Stomach smooth muscle (tissue), 2 donors: Measurements from ENCODE around the gene GBGT1.
A peak's percentile ranks its signal among the peaks of the same experiment; 100 is the strongest.

Experiments used
- H3K27ac ChIP-seq: one replicate; pipeline ENCODE4 v1.7.0; 2013; ENCODE audit warnings: mild to moderate bottlenecking, low read length, inconsistent platforms
- H3K27me3 ChIP-seq, 2 donors: one replicate each; pipeline ENCODE4 v1.7.0; 2013; ENCODE audit warnings: low read length in 2 of 2; ENCODE audit not compliant: insufficient read depth in 2 of 2, control insufficient read depth in 1 of 2
- H3K36me3 ChIP-seq, 2 donors: one replicate each; pipeline ENCODE4 v1.7.0; 2013; ENCODE audit warnings: low read length in 2 of 2; ENCODE audit not compliant: control insufficient read depth in 2 of 2, insufficient read depth in 2 of 2
- H3K4me1 ChIP-seq: one replicate; pipeline ENCODE4 v1.7.0; 2013; ENCODE audit warnings: low read length; ENCODE audit not compliant: control insufficient read depth, insufficient read depth
- H3K4me3 ChIP-seq, 2 donors: one replicate each; pipeline ENCODE4 v1.7.0; 2013; ENCODE audit warnings: low read length in 2 of 2
- H3K9ac ChIP-seq, 2 donors: one replicate each; pipeline ENCODE4 v1.7.0; 2013; ENCODE audit warnings: low read length in 2 of 2, mild to moderate bottlenecking in 1 of 2
- H3K9me3 ChIP-seq, 2 donors: one replicate each; pipeline ENCODE4 v1.7.0; 2013; ENCODE audit warnings: low read length in 2 of 2; ENCODE audit not compliant: control insufficient read depth in 2 of 2
- donor health status: healthy.
- donor health status: Pancreatic carcinoma.

Gene GBGT1

GRCh38 chr9:133131506-133131905 lies 32.2 kb downstream of the GBGT1 start:
- Histone ChIP-seq H3K27ac (no peak overlapping the region), H3K4me1 (peaks cover 60% of the 10 kb centered on the region), H3K9ac (no peak overlapping the region), H3K36me3 (no peaks in the 10 kb centered on the region), H3K27me3 (no peaks in the 10 kb centered on the region), H3K9me3 (no peaks in the 10 kb centered on the region), H3K4me3 (no peak overlapping the region)

DNA sequence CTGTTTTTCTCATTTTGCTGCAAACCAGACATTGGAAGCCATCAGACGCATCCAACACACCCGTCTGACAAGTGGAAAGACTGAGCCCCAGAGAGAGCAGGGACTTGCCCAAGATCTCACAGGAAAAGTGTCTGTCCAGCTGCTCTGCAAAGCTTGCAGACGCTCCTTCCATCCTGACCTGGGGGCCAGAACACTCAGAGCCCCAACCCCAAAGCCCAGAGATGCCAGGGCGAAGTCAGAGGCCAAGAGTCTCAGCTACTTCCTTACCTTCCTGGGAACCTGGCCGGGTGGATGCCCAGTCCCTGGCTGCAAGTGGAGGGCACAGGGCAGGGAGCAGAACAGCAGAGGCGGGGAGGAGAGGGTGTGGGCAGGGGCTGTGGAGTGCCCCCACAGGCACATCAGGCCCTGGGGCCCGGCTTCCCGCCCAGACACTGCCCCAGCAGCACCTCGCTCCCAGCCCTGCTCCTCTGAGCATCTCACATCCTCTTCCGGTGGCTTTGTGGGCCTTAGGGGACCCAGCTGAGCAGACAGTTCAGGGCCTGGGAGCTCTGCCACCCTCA lies 32.9 kb downstream of the GBGT1 start:
- H3K4me1 ChIP-seq, result peaks cover 59% of the 10 kb centered on the region
- no peak overlapping the region for H3K4me3 ChIP-seq
- H3K36me3 ChIP-seq, result no peaks in the 10 kb centered on the region
- H3K27ac ChIP-seq, result no peak overlapping the region
- H3K27me3 ChIP-seq, result no peaks in the 10 kb centered on the region
- H3K9me3 ChIP-seq, result no peaks in the 10 kb centered on the region
- no peak overlapping the region for H3K9ac ChIP-seq

GRCh38 chr9:133129001-133129795 lies 34.5 kb downstream of the GBGT1 start:
- Histone ChIP-seq H3K36me3 (no peaks in the 10 kb centered on the region), H3K4me1 (peaks cover 45% of the 10 kb centered on the region), H3K27me3 (no peaks in the 10 kb centered on the region), H3K9ac (no peak overlapping the region), H3K4me3 (no peak overlapping the region), H3K27ac (no peak overlapping the region), H3K9me3 (no peaks in the 10 kb centered on the region)

DNA sequence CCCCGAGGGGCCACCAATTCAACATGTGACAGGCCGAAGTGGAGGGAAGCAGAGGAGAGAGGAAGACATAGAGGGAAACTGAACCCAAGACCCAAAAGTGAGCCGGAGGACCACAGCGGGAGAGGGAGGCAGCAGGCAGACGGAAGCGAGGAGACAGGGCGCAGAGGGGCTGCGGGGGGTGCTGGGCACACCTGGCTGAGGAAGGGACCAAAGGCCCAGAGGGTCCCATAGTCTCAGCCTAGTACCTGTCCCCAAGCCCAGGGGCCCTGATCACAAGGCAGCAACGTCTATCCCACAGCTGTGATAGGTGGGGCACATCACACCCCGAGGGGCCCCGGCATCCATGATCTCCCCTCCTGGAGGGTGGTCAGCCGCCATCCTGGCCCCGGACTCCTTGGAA lies 35.6 kb downstream of the GBGT1 start:
- H3K4me3 ChIP-seq, result no peak overlapping the region
- H3K36me3 ChIP-seq, result no peaks in the 10 kb centered on the region
- H3K9ac ChIP-seq, result no peak overlapping the region
- H3K27me3 ChIP-seq, result no peaks in the 10 kb centered on the region
- no peaks in the 10 kb centered on the region for H3K9me3 ChIP-seq
- H3K4me1 ChIP-seq, result peaks cover 36% of the 10 kb centered on the region
- no peak overlapping the region for H3K27ac ChIP-seq

DNA sequence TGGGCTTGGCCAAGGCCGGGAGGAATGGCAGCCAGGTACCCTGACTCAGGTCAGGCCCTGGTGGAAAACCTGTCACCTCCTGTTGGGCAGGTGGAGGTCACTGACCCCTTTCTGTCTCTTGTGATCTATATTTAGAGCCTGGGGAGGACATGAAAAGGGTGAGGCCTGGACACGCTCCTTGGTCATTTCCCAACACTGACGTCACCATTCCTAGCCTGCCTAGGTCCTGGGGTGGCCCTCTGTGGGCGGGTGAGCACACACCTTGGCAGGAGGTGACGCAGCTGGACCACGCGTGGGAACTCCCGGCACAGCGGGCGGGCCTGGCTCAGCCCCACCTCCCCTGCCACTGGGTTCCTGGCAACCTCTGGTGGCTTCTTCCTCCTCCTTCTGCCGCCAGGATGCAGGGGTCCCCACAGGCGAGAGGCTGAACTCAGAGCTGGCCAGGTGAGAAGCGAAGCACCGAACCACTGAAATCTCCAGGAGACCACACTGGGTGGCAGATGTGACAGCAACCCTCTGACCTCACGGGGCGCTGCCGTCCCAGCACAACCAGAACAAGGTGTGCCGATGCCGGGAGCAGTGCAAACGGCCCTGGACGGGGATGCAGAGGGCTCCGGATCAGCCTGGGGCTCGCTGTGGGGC lies 36.3 kb downstream of the GBGT1 start:
- no peaks in the 10 kb centered on the region for H3K27me3 ChIP-seq
- H3K9ac ChIP-seq, result no peak overlapping the region
- H3K4me1 ChIP-seq, result peaks cover 34% of the 10 kb centered on the region
- H3K36me3 ChIP-seq, result no peaks in the 10 kb centered on the region
- H3K4me3 ChIP-seq, result peak overlapping the region in 1 of 2 donors; percentile 55
- no peaks in the 10 kb centered on the region for H3K9me3 ChIP-seq
- no peak overlapping the region for H3K27ac ChIP-seq

- Histone ChIP-seq H3K9ac (peak overlapping the region in 1 of 2 donors; percentile 5), H3K9me3 (no peaks in the 10 kb centered on the region), H3K36me3 (no peaks in the 10 kb centered on the region), H3K4me3 (peak overlapping the region in 1 of 2 donors; percentile 55), H3K27me3 (no peaks in the 10 kb centered on the region), H3K4me1 (peaks cover 34% of the 10 kb centered on the region), H3K27ac (peak overlapping the region; percentile 37)
Measured at GRCh38 chr9:133126697-133127339, 36.9 kb downstream of the GBGT1 start.

DNA sequence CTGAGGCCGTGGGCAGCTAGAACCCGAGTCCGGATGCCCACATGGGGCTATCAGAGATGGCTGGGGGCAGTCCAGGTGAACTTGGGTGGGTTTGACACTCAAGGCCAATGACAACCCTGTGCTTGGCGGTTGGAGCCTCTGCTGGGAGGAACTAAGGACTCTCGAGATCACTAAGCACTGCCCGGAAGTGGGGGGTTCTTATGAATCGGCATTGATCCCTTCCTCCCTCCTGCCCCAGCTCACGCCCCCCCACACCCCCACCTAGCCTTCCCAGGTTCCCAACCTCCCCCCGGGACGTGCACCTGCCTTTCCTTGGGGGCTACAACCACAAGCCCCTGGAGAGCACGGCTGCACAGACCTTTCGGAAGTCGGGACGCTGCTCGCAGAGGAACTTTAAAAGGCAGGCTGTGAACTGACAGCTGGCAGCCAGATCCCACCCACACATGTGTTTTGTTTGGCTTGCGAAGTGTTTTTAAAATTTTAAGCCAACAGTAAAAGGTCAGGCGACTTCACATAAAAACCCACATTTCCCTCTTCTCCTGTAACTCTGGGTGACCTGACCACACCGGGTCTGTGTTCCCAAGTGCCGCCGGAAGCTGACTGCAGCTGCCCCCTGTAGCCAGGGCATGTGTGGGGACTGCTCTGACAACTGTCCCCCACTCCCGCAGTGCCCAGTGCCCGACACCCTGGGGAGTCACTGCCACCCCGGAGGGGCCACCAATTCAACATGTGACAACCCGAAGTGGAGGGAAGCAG lies 37.6 kb downstream of the GBGT1 start:
- Histone ChIP-seq H3K4me3 (peak overlapping the region in 1 of 2 donors; percentile 55), H3K27ac (peak overlapping the region; percentile 37), H3K9me3 (no peaks in the 10 kb centered on the region), H3K9ac (no peak overlapping the region), H3K4me1 (peaks cover 39% of the 10 kb centered on the region), H3K36me3 (no peaks in the 10 kb centered on the region), H3K27me3 (no peaks in the 10 kb centered on the region)

GRCh38 chr9:133124907-133125275 lies 38.8 kb downstream of the GBGT1 start:
- Histone ChIP-seq H3K27me3 (no peaks in the 10 kb centered on the region), H3K9me3 (no peaks in the 10 kb centered on the region), H3K27ac (no peak overlapping the region), H3K4me3 (no peak overlapping the region), H3K36me3 (no peaks in the 10 kb centered on the region), H3K9ac (no peak overlapping the region), H3K4me1 (peaks cover 45% of the 10 kb centered on the region)

DNA sequence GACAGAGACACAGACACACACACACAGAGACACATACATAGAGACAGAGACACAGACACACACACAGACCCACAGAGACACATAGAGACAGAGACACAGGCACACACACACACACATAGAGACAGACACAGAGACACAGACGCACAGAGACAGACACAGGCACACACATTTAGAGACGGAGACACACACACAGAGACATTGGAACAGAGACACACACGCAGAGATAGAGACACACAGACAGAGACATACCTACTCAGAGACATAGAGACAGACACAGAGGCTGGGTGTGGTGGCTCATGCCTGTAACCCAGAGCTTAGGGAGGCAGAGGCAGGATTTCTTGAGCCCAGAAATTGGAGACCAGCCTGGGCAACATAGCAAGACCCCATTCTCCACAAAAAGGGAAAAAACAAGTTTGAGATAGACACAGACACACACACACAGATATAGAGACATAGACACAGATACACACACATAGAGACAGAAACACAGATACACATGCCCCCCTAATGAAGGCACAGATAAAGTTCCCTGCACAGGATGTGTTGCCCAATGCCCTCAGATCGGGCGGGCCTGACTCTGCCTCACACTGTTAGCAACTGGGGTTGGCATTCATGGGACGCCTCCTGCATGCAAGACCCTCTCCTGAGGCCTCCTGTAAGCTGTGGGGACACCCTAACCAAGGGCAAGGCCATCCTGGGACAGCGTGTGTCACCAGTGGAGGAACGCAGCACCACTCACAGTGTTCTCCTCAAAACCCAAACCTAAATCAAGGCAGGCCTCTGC lies 39.4 kb downstream of the GBGT1 start:
- Histone ChIP-seq H3K36me3 (no peaks in the 10 kb centered on the region), H3K9me3 (no peaks in the 10 kb centered on the region), H3K4me3 (no peak overlapping the region), H3K27me3 (no peaks in the 10 kb centered on the region), H3K27ac (no peak overlapping the region), H3K4me1 (peaks cover 49% of the 10 kb centered on the region), H3K9ac (no peak overlapping the region)
